Nephron (organoid): ENCODE measurements around the gene PKN2.

ENCODE experiments used
- H3K27ac Mint-ChIP-seq, 3 experiments: 2 replicates each; pipeline ENCODE4 v1.8.0; 2020; ENCODE audit warnings: mixed read lengths in 3 of 3, mild to moderate bottlenecking in 2 of 3, moderate library complexity in 1 of 3
- H3K27me3 Mint-ChIP-seq: 2 replicates; pipeline ENCODE4 v1.8.0; 2021; ENCODE audit warnings: low read depth, mild to moderate bottlenecking, moderate library complexity, mixed read lengths
- H3K36me3 Mint-ChIP-seq: 2 replicates; pipeline ENCODE4 v1.8.0; 2020; ENCODE audit warnings: low read depth, mixed read lengths
- H3K4me1 Mint-ChIP-seq: 2 replicates; pipeline ENCODE4 v1.8.0; 2020; ENCODE audit warnings: mixed read lengths
- H3K4me3 Mint-ChIP-seq, 3 experiments: 2 replicates each; pipeline ENCODE4 v1.8.0; 2020; ENCODE audit warnings: mild to moderate bottlenecking in 3 of 3, mixed read lengths in 3 of 3, moderate library complexity in 2 of 3
- H3K9me3 Mint-ChIP-seq: 2 replicates; pipeline ENCODE4 v1.8.0; 2020; ENCODE audit warnings: mixed read lengths
- CTCF ChIP-seq, 3 experiments: fragments of 200-600 bp; sonication (generic); IDR thresholded peaks; one replicate each; pipeline ENCODE4 v1.5.0; 2021; ENCODE audit warnings: antibody characterized with exemption in 3 of 3; ENCODE audit not compliant: unreplicated experiment in 3 of 3

Gene PKN2

GRCh38 chr1:88883156-88883555 lies 199.1 kb downstream of the PKN2 start:
- no peak for TF ChIP-seq CTCF (IDR thresholded peaks at IDR 0.05; ENCODE audit: unreplicated experiment in 3 of 3)
- Mint-ChIP-seq H3K27ac (no peak overlapping the region), H3K27me3 (no peaks in the 10 kb centered on the region), H3K4me1 (no peaks in the 10 kb centered on the region), H3K4me3 (no peak overlapping the region), H3K36me3 (peaks cover 23% of the 10 kb centered on the region), H3K9me3 (no peaks in the 10 kb centered on the region)
